Measurements from ENCODE around the gene CHST3. TPM values are rescaled to one million over a fixed set of nuclear protein-coding genes. Genes with fewer than 3 reads are reported as not detected.
A peak's percentile ranks its signal among the peaks of the same experiment; 100 is the strongest.
"Not testable (repeated sequence)": the region's sequence is repeated elsewhere in the genome, so short reads cannot be mapped to it uniquely, and the experiment has no call there.

The CHST3 gene
- total RNA-seq, 1 donor from 2014 or later = 1.3 TPM

- no peak for ATAC-seq
- DNase-seq (ENCODE audit: low spot score) = no peak
Observed at GRCh38 chr10:71972746-71973695, 8.8 kb downstream of the CHST3 start.

- DNase-seq (ENCODE audit: low spot score) (no peak), ATAC-seq (no peak)
Observed at GRCh38 chr10:71973777-71974488, 9.7 kb downstream of the CHST3 start.

- DNase-seq (ENCODE audit: low spot score) = no peak
- no peak for ATAC-seq
Observed at GRCh38 chr10:71974489-71975021, 10.4 kb downstream of the CHST3 start.

- peak; percentile 80 for ATAC-seq
- peak; percentile 64 for DNase-seq (ENCODE audit: low spot score)
Observed at GRCh38 chr10:71975087-71975870, 11.1 kb downstream of the CHST3 start.

GRCh38 chr10:71975871-71976725 lies 11.9 kb downstream of the CHST3 start:
- ATAC-seq (peak; percentile 57), DNase-seq (ENCODE audit: low spot score) (no peak)

- DNase-seq (ENCODE audit: low spot score); ATAC-seq: not testable (repeated sequence)
Observed at GRCh38 chr10:71977614-71977903, 13.4 kb downstream of the CHST3 start.

GRCh38 chr10:71978476-71978875 lies 14.3 kb downstream of the CHST3 start:
- DNase-seq (ENCODE audit: low spot score) (no peak), ATAC-seq (no peak)

- ATAC-seq = no peak
- DNase-seq (ENCODE audit: low spot score) = no peak
Observed at GRCh38 chr10:71978988-71979691, 14.9 kb downstream of the CHST3 start.

- ATAC-seq (no peak), DNase-seq (ENCODE audit: low spot score) (no peak)
Observed at GRCh38 chr10:71979692-71980062, 15.5 kb downstream of the CHST3 start.

- no peak for ATAC-seq
- DNase-seq (ENCODE audit: low spot score) = no peak
Observed at GRCh38 chr10:71980181-71981014, 16.2 kb downstream of the CHST3 start.

GRCh38 chr10:71981015-71981875 lies 17.1 kb downstream of the CHST3 start:
- ATAC-seq = no peak
- DNase-seq (ENCODE audit: low spot score) = no peak

- ATAC-seq (no peak), DNase-seq (ENCODE audit: low spot score) (no peak)
Observed at GRCh38 chr10:71981876-71982230, 17.7 kb downstream of the CHST3 start.

- DNase-seq (ENCODE audit: low spot score) (no peak), ATAC-seq (no peak)
Observed at GRCh38 chr10:71982269-71983178, 18.3 kb downstream of the CHST3 start.

- DNase-seq (ENCODE audit: low spot score) (no peak), ATAC-seq (no peak)
Observed at GRCh38 chr10:71984126-71984808, 20.1 kb downstream of the CHST3 start.

GRCh38 chr10:71984809-71985388 lies 20.7 kb downstream of the CHST3 start:
- ATAC-seq (no peak), DNase-seq (ENCODE audit: low spot score) (no peak)
